Spleen (tissue), 7 donors: ENCODE data around the gene SETBP1.
A peak's percentile ranks its signal among the peaks of the same experiment; 100 is the strongest.

Experiments
- CTCF ChIP-seq, 11 experiments: fragments of 200-600 bp in 7 of 11; fragments of 450-650 bp in 4 of 11; sonication (generic) in 4 of 11; IDR thresholded peaks in 8 of 11; conservative IDR thresholded peaks in 3 of 11; 1 replicate in 7 of 11; 2 replicates in 4 of 11; pipeline versions ENCODE4 v1.4.0 to v1.8.0; 2016 to 2021; ENCODE audit warnings: antibody characterized with exemption in 11 of 11, inconsistent platforms in 4 of 11, mild to moderate bottlenecking in 1 of 11
- POLR2A ChIP-seq, 3 donors: fragments of 450-650 bp; IDR thresholded peaks; one replicate each; pipeline ENCODE4 v1.5.1; 2017; ENCODE audit warnings: antibody characterized with exemption in 3 of 3, mild to moderate bottlenecking in 1 of 3
- donor health status: DM: no; HTN: no; CAD: no; lungs with moderate emphysema.
- donor health status: DM: no; HTN: no; CAD: no.
- donor health status: DM: no; HTN: no; CAD: no.

GRCh38 chr18:44824884-44825283 lies 144.2 kb downstream of the SETBP1 start:
- TF ChIP-seq CTCF (IDR thresholded peaks at IDR 0.05 in 8 of 11, conservative IDR thresholded peaks at IDR 0.05 in 3 of 11): peak in 1 of 11 experiments; percentile 6
- no peak for TF ChIP-seq POLR2A (IDR thresholded peaks at IDR 0.05)
